ENCODE measurements around the gene DNAH6. TPM values are rescaled to one million over a fixed set of nuclear protein-coding genes. Genes with fewer than 3 reads are reported as not detected.

DNAH6 gene
- total RNA-seq, 6 experiments from 2014 or later = 0.66 to 2.3 (median 1.3) TPM

- Histone ChIP-seq H3K4me1 (peaks cover 0 to 25% (median 9%) of the 10 kb centered on the region in 4 donors), H3K27me3 (no peaks in the 10 kb centered on the region), H3K27ac (peak overlapping the region in 2 of 3 donors; percentile 17 to 56), H3K36me3 (no peaks in the 10 kb centered on the region), H3K4me3 (no peak overlapping the region), H3K9me3 (no peaks in the 10 kb centered on the region)
- intact Hi-C loops (cut with DNase I) = no loop called here
- no peak for TF ChIP-seq POLR2A (IDR thresholded peaks at IDR 0.05)
- no peak for TF ChIP-seq CTCF (IDR thresholded peaks at IDR 0.05)
- WGBS (ENCODE audit: insufficient coverage, low coverage, low lambda C conversion rate, missing lambda C conversion rate) = 46% methylated on average over 2 of the region's 2 CpGs
- ATAC-seq (peak; percentile 78 to 91 (median 81)), DNase-seq (peak in 1 of 3 donors; percentile 68)
Observed at GRCh38 chr2:84486441-84487115, 29.7 kb upstream of the DNAH6 start.

GRCh38 chr2:84487298-84487996 is 28.9 kb upstream of the DNAH6 start:
- ATAC-seq = peak; percentile 73 to 88 (median 81)

DNA sequence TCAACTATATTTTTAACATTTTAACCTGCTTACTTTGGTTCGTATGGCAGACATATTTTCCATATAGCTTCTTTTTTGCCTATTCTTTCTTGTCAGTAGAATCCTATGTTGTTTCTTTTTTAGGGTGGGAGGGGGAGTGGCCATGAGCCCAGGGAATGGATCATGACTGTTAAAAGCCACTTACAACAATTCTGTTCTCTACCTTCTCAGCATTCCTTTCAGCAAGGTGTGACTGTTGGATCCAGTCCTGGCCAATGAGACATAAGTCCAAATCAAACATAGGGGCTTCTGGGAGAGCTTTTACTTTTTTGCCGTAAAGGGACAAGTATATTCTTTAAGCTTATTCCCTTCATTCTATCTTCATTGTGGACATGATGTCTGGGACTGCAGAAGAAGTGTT is 25.0 kb upstream of the DNAH6 start:
- Histone ChIP-seq H3K27me3 (no peaks in the 10 kb centered on the region), H3K36me3 (no peaks in the 10 kb centered on the region), H3K9me3 (no peaks in the 10 kb centered on the region), H3K4me1 (peaks cover 0 to 18% (median 6%) of the 10 kb centered on the region in 4 donors), H3K27ac (no peak overlapping the region), H3K4me3 (no peak overlapping the region)
- ATAC-seq (no peak), DNase-seq (no peak)
- WGBS (ENCODE audit: insufficient coverage, low coverage, low lambda C conversion rate, missing lambda C conversion rate) = 50% methylated on average over 2 of the region's 2 CpGs
- intact Hi-C loops (cut with DNase I) = loop anchor here (10.0 kb wide), 2 partner anchors 384 to 394 kb away; partner anchors contain the start of gene TRABD2A (in 1 of the 2)
- TF ChIP-seq POLR2A (IDR thresholded peaks at IDR 0.05) = no peak
- no peak for TF ChIP-seq CTCF (IDR thresholded peaks at IDR 0.05)

More at GRCh38 chr2:84487298-84487996, 28.9 kb upstream of the DNAH6 start:
- H3K27me3 ChIP-seq = no peaks in the 10 kb centered on the region
- H3K9me3 ChIP-seq = no peaks in the 10 kb centered on the region
- H3K4me1 ChIP-seq = peaks cover 0 to 25% (median 9%) of the 10 kb centered on the region in 4 donors
- H3K4me3 ChIP-seq = no peak overlapping the region
- intact Hi-C loops (cut with DNase I) = no loop called here
- no peaks in the 10 kb centered on the region for H3K36me3 ChIP-seq
- peak overlapping the region in 1 of 3 donors; percentile 15 for H3K27ac ChIP-seq
- peak in 2 of 3 donors; percentile 54 to 60 for DNase-seq
- WGBS (ENCODE audit: insufficient coverage, low coverage, low lambda C conversion rate, missing lambda C conversion rate) = 20% methylated on average over 3 of the region's 3 CpGs
- no peak for TF ChIP-seq POLR2A (IDR thresholded peaks at IDR 0.05)
- TF ChIP-seq CTCF (IDR thresholded peaks at IDR 0.05) = no peak

- TF ChIP-seq CTCF (IDR thresholded peaks at IDR 0.05) (no peak), POLR2A (IDR thresholded peaks at IDR 0.05) (no peak)
- peaks cover 0 to 13% (median 5%) of the 10 kb centered on the region in 4 donors for H3K4me1 ChIP-seq
- no peak overlapping the region for H3K4me3 ChIP-seq
- no peaks in the 10 kb centered on the region for H3K36me3 ChIP-seq
- ATAC-seq (no peak), DNase-seq (no peak)
- intact Hi-C loops (cut with DNase I) = loop anchor here (10.0 kb wide), 2 partner anchors 383 to 393 kb away; partner anchors contain the start of gene TRABD2A (in 1 of the 2)
- no peaks in the 10 kb centered on the region for H3K27me3 ChIP-seq
- H3K27ac ChIP-seq = no peak overlapping the region
- 96% methylated on average over 6 of the region's 6 CpGs for WGBS (ENCODE audit: insufficient coverage, low coverage, low lambda C conversion rate, missing lambda C conversion rate)
- no peaks in the 10 kb centered on the region for H3K9me3 ChIP-seq
Observed at GRCh38 chr2:84491741-84492140, 24.6 kb upstream of the DNAH6 start.

Data from right lobe of liver (tissue), 6 donors.